B cell (primary cell): ENCODE results near the gene SAMD4B. TPM values are rescaled to one million over a fixed set of nuclear protein-coding genes. Genes with fewer than 3 reads are reported as not detected.

Experiments
- ATAC-seq: fragments of 200-7000 bp; cut with Tn5 transposase; one replicate; pipeline ENCODE4 v1.10.0; 2021; ENCODE audit warnings: low read depth, mild to moderate bottlenecking, moderate number of reproducible peaks, moderate library complexity
- CTCF ChIA-PET: fragments of 350-600 bp; sonication (Branson Sonifier 250); formaldehyde crosslinking; loops from one replicate; lab custom pipeline; 2021; ENCODE audit warnings: antibody characterized with exemption, inconsistent platforms; lab: Charles Lee
- POLR2A ChIA-PET: fragments of 350-600 bp; sonication (Branson Sonifier 250); formaldehyde crosslinking; loops from one replicate; lab custom pipeline; 2021; ENCODE audit warnings: antibody characterized with exemption; lab: Charles Lee
- DNase-seq: peaks from one replicate; pipeline ENCODE4 v3.0.0; 2013
- H2AFZ ChIP-seq: 2 replicates; pipeline ENCODE4 v1.6.1; 2012; ENCODE audit warnings: mild to moderate bottlenecking, low read depth, low read length; ENCODE audit not compliant: insufficient read depth, poor library complexity, severe bottlenecking
- H3K27ac ChIP-seq, 2 donors: 1 replicate in 1 of 2; 2 replicates in 1 of 2; pipeline ENCODE4 v1.5.1; 2012 to 2013; ENCODE audit warnings: low read length in 2 of 2, mild to moderate bottlenecking in 2 of 2, moderate library complexity in 1 of 2
- H3K27me3 ChIP-seq, 4 experiments: fragments of 200-600 bp in 1 of 4; sonication (generic) in 1 of 4; replicated peaks in 1 of 4; 1 replicate in 2 of 4; 2 replicates in 2 of 4; pipeline versions ENCODE4 v1.6.1 to v1.7.0; 2013 to 2016; ENCODE audit warnings: low read length in 3 of 4, mild to moderate bottlenecking in 2 of 4, mixed read lengths in 1 of 4, moderate library complexity in 1 of 4; ENCODE audit not compliant: insufficient read depth in 4 of 4, control insufficient read depth in 3 of 4; ENCODE audit errors: control extremely low read depth in 1 of 4
- H3K36me3 ChIP-seq, 2 experiments: replicated peaks in 1 of 2; 1 replicate in 1 of 2; 2 replicates in 1 of 2; pipeline versions ENCODE4 v1.6.1 to v1.7.1; 2013; ENCODE audit warnings: low read length in 1 of 2; ENCODE audit not compliant: insufficient read depth in 2 of 2, control insufficient read depth in 1 of 2; ENCODE audit errors: control extremely low read depth in 1 of 2, extremely low read depth in 1 of 2
- H3K4me1 ChIP-seq, 2 donors: fragments of 200-600 bp in 1 of 2; sonication (generic) in 1 of 2; 1 replicate in 1 of 2; 2 replicates in 1 of 2; pipeline versions ENCODE4 v1.5.1 to v1.6.1; 2013 to 2017; ENCODE audit warnings: low read length in 2 of 2; ENCODE audit not compliant: control insufficient read depth in 2 of 2, insufficient read depth in 2 of 2
- H3K4me2 ChIP-seq: replicated peaks from 2 replicates; pipeline ENCODE3; 2012; ENCODE audit warnings: mild to moderate bottlenecking, low read depth, low read length; ENCODE audit not compliant: poor library complexity, severe bottlenecking
- H3K4me3 ChIP-seq, 5 experiments: fragments of 200-600 bp in 1 of 5; sonication (generic) in 1 of 5; 1 replicate in 3 of 5; 2 replicates in 2 of 5; pipeline versions ENCODE4 v1.5.1 to v1.7.0; 2011 to 2016; ENCODE audit warnings: low read length in 4 of 5, mild to moderate bottlenecking in 4 of 5, low read depth in 2 of 5, control low read depth in 1 of 5, moderate library complexity in 1 of 5; ENCODE audit not compliant: insufficient read depth in 1 of 5; ENCODE audit errors: control extremely low read depth in 1 of 5, extremely low read depth in 1 of 5
- H3K79me2 ChIP-seq: fragments of 200-600 bp; sonication (generic); one replicate; pipeline ENCODE4 v1.6.0; 2016; ENCODE audit warnings: low read length; ENCODE audit not compliant: control insufficient read depth, insufficient read depth
- H3K9ac ChIP-seq: fragments of 200-600 bp; sonication (generic); 2 replicates; pipeline ENCODE4 v1.6.1; 2017; ENCODE audit warnings: mild to moderate bottlenecking, low read length, moderate library complexity
- H3K9me3 ChIP-seq, 3 donors: one replicate each; pipeline versions ENCODE4 v1.6.1 to v1.7.1; 2013; ENCODE audit warnings: low read length in 2 of 3; ENCODE audit not compliant: control insufficient read depth in 2 of 3, insufficient read depth in 1 of 3; ENCODE audit errors: control extremely low read depth in 1 of 3
- H4K20me1 ChIP-seq: 2 replicates; pipeline ENCODE4 v1.6.0; 2012; ENCODE audit warnings: mild to moderate bottlenecking, low read length; ENCODE audit not compliant: insufficient read depth, control insufficient read depth, poor library complexity, severe bottlenecking
- H3K27ac Mint-ChIP-seq: one replicate; pipeline ENCODE4 v1.8.0; 2021; ENCODE audit warnings: mixed read lengths
- H3K27me3 Mint-ChIP-seq: one replicate; pipeline ENCODE4 v1.8.0; 2021; ENCODE audit warnings: mixed read lengths
- H3K4me1 Mint-ChIP-seq: one replicate; pipeline ENCODE4 v1.8.0; 2021; ENCODE audit warnings: mixed read lengths
- H3K4me3 Mint-ChIP-seq: one replicate; pipeline ENCODE4 v1.8.0; 2021; ENCODE audit warnings: mixed read lengths
- H3K9me3 Mint-ChIP-seq: one replicate; pipeline ENCODE4 v1.8.0; 2022; ENCODE audit warnings: mixed read lengths; ENCODE audit not compliant: insufficient read depth
- CTCF ChIP-seq: fragments of 200-600 bp; IDR thresholded peaks from one replicate; pipeline ENCODE4 v1.8.0; 2022; ENCODE audit warnings: antibody characterized with exemption, mild to moderate bottlenecking
- EZH2 ChIP-seq: IDR thresholded peaks from 2 replicates; pipeline ENCODE4 v1.6.1; 2012; ENCODE audit warnings: borderline replicate concordance, low read depth, mild to moderate bottlenecking, moderate library complexity, low read length; ENCODE audit not compliant: insufficient read depth, poor library complexity, severe bottlenecking
- WGBS: methylation state at CpG from one replicate; pipeline ENCODE4 v1.1.5; 2013; ENCODE audit warnings: missing lambda C conversion rate; ENCODE audit not compliant: insufficient coverage; 5-methylcytosine and 5-hydroxymethylcytosine counted together
- intact Hi-C: fragments of 100-400 bp; cut with micrococcal nuclease; formaldehyde crosslinking; loops from one replicate; pipeline ENCODE4 v1.10.0; 2022
- polyA minus RNA-seq: library from RNA; depleted of rRNA, polyadenylated mRNA; stranded (reverse); fragments of >200 nt; gene quantifications from 2 replicates; pipeline ENCODE4 v1.2.3, GENCODE V29; 2012
- polyA plus RNA-seq: library from polyadenylated mRNA; depleted of rRNA; stranded (reverse); fragments of >200 nt; gene quantifications from 2 replicates; pipeline ENCODE4 v1.2.3, GENCODE V29; 2012
- total RNA-seq, 2 donors: library from RNA; stranded (reverse); fragments of 120-200 nt in 1 of 2; gene quantifications; 1 replicate in 1 of 2; 2 replicates in 1 of 2; pipeline versions ENCODE4 v1.2.3 to v1.2.4, GENCODE V29; 2013 to 2022

SAMD4B gene
- total RNA-seq, result 90.0 and 96.1 TPM in 2 replicates
- total RNA-seq (2013), result 18.5 TPM
- polyA plus RNA-seq, result 62.9 and 87.3 TPM in 2 replicates
- polyA minus RNA-seq, result 56.3 and 115 TPM in 2 replicates

- Histone ChIP-seq H3K4me1 (peaks cover 32 to 46% of the 10 kb centered on the region in 2 donors), H3K9ac (peak within 1 kb of the TSS; percentile 86), H3K36me3 (peaks cover 0 to 17% of the 10 kb centered on the region in 2 experiments), H3K27me3 (no peaks in the 10 kb centered on the region), H4K20me1 (peaks cover 13% of the 10 kb centered on the region), H3K4me3 (peak within 1 kb of the TSS; percentile 88 to 98 (median 98)), H3K27ac (peak within 1 kb of the TSS; percentile 79 to 86), H3K4me2 (peak within 1 kb of the TSS; percentile 96), H2AFZ (peak within 1 kb of the TSS; percentile 88), H3K79me2 (peaks cover 57% of the 10 kb centered on the region), H3K9me3 (peaks cover 0 to 3% (median 0%) of the 10 kb centered on the region in 3 donors)
- Mint-ChIP-seq H3K27ac (peak within 1 kb of the TSS; percentile 95), H3K9me3 (no peaks in the 10 kb centered on the region), H3K4me1 (peaks cover 65% of the 10 kb centered on the region), H3K27me3 (no peaks in the 10 kb centered on the region), H3K4me3 (peak within 1 kb of the TSS; percentile 97)
- peak; percentile 81 for TF ChIP-seq CTCF
- no peak for TF ChIP-seq EZH2
- intact Hi-C loops, result loop anchor here (1.0 to 5.0 kb wide), 7 partner anchors 14 to 1920 kb away; partner anchors contain the start of genes EID2B, HNRNPUL1, MED29 and PAF1
- DNase-seq (peak; percentile 99), ATAC-seq (peak; percentile 92)
- POLR2A ChIA-PET, result interaction anchor here (0.5 to 1.9 kb wide), 14 partner anchors 19 to 305 kb away, joined by 3 to 10 read pairs (median 4); partner anchors contain the start of genes MED29, PAF1, PLEKHG2 and RPS16
- under 1% methylated on average over 99 of the region's 105 CpGs for WGBS
- CTCF ChIA-PET, result interaction anchor here (0.6 to 1.4 kb wide), 10 partner anchors 22 to 1027 kb away, joined by 3 to 9 read pairs (median 4); partner anchors contain the start of genes FAM98C, MED29, PAF1 and PLEKHG2
Measured at GRCh38 chr19:39341719-39342604, at the start of gene SAMD4B. TSS of gene SAMD4B (plus strand) at chr19:39342421. CDS start at chr19:39356894, 14,473 bp downstream.
